Muscle layer of colon (tissue), 2 donors: ENCODE data around the gene IL13RA1.
"Not testable (repeated sequence)": the region's sequence is repeated elsewhere in the genome, so short reads cannot be mapped to it uniquely, and the experiment has no call there.

ENCODE experiments used
- H3K27ac ChIP-seq: one replicate; pipeline ENCODE4 v1.7.0; 2013; ENCODE audit warnings: low read depth, mild to moderate bottlenecking, low read length, moderate library complexity
- H3K27me3 ChIP-seq, 2 donors: one replicate each; pipeline ENCODE4 v1.7.0; 2013; ENCODE audit warnings: low read length in 2 of 2, mild to moderate bottlenecking in 2 of 2; ENCODE audit not compliant: insufficient read depth in 2 of 2, control insufficient read depth in 1 of 2
- H3K36me3 ChIP-seq: one replicate; pipeline ENCODE4 v1.7.0; 2013; ENCODE audit warnings: mild to moderate bottlenecking, low read length; ENCODE audit not compliant: insufficient read depth
- H3K4me1 ChIP-seq: one replicate; pipeline ENCODE4 v1.7.0; 2013; ENCODE audit warnings: mild to moderate bottlenecking, low read length; ENCODE audit not compliant: insufficient read depth
- H3K4me3 ChIP-seq, 2 donors: one replicate each; pipeline ENCODE4 v1.7.0; 2013; ENCODE audit warnings: low read length in 2 of 2, low read depth in 1 of 2, mild to moderate bottlenecking in 1 of 2, moderate library complexity in 1 of 2
- H3K9ac ChIP-seq: one replicate; pipeline ENCODE4 v1.7.0; 2013; ENCODE audit warnings: low read length
- H3K9me3 ChIP-seq: one replicate; pipeline ENCODE4 v1.7.0; 2013; ENCODE audit warnings: mild to moderate bottlenecking, low read length
- donor health status: abdominal sarcoma.
- donor health status: Adenocarcinoma of cecum.

IL13RA1 gene

DNA sequence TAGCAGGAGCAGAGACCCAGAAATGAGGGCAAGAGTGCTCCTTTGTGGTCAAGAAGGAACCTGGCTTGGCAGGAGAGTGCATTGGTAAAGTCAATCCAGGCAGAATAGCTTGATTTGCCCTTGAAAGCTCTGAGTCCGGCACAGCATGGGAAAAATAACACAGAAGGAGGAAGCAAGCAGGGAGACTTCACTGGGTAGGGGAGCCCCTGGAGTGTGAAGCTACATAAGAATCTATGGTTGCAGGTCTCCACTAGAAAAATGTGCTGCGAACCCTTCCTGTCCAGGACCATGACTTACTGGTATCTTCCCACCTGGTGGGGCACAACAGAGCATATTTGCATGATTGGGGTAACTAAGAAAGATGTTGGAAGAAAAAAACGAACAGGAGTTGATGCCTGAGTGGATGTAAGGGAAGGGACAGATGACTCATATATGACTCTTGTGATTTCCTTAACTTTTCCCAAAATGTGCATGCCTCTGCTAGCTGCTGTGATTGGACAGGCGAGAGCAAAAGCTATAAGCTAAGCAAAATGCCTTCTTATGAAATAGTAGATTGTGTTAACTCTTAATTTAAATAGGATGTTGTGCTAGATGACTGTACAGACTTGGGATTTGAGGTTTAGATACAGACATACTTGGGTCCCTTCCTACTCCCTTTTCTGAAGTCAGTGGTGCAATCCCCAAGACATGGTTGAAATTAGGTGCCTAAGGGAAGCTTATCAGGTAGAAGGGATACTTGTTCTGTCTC is 3.3 kb downstream of the IL13RA1 start:
- Histone ChIP-seq H3K9ac (no peak overlapping the region), H3K9me3 (no peaks in the 10 kb centered on the region), H3K4me3 (no peak overlapping the region), H3K4me1 (peaks cover 17% of the 10 kb centered on the region), H3K27me3 (no peaks in the 10 kb centered on the region), H3K36me3 (no peaks in the 10 kb centered on the region), H3K27ac (peak overlapping the region; percentile 3)

DNA sequence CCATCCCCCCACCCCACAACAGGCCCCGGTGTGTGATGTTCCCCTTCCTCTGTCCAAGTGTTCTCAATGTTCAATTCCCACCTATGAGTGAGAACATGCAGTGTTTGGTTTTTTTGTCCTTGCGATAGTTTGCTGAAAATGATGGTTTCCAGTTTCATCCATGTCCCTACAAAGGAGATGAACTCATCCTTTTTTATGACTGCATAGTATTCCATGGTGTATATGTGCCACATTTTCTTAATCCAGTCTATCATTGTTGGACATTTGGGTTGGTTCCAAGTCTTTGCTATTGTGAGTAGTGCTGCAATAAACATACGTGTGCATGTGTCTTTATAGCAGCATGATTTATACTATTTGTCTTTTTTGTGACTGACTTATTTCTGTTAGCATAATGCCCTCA is 5.1 kb downstream of the IL13RA1 start:
- H3K27me3 ChIP-seq, H3K9ac ChIP-seq, H3K9me3 ChIP-seq, H3K4me3 ChIP-seq, H3K27ac ChIP-seq, H3K4me1 ChIP-seq, H3K36me3 ChIP-seq: not testable (repeated sequence)

DNA sequence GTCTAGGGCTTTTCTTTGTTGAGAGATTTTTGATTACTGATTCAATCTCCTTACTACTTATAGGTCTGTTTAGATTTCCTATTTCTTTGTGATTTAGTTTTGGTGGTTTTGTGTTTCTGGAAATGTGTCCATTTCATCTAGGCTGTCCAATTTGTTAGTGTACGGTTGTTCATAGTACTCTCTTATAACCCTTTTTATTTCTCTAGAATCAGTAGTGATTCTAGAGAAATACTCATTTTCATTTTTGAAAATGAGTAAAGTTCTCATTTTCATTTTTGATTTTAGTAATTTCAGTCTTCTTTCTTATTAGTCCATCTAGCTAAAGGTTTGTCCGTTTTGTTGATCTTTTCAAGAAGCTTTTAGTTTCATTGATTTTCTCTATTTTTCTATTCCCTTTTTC is 7.5 kb downstream of the IL13RA1 start:
- Histone ChIP-seq H3K9ac (no peak overlapping the region), H3K27ac (no peak overlapping the region), H3K4me1 (no peaks in the 10 kb centered on the region), H3K36me3 (no peaks in the 10 kb centered on the region), H3K27me3 (no peaks in the 10 kb centered on the region), H3K4me3 (no peak overlapping the region), H3K9me3 (no peaks in the 10 kb centered on the region)

DNA sequence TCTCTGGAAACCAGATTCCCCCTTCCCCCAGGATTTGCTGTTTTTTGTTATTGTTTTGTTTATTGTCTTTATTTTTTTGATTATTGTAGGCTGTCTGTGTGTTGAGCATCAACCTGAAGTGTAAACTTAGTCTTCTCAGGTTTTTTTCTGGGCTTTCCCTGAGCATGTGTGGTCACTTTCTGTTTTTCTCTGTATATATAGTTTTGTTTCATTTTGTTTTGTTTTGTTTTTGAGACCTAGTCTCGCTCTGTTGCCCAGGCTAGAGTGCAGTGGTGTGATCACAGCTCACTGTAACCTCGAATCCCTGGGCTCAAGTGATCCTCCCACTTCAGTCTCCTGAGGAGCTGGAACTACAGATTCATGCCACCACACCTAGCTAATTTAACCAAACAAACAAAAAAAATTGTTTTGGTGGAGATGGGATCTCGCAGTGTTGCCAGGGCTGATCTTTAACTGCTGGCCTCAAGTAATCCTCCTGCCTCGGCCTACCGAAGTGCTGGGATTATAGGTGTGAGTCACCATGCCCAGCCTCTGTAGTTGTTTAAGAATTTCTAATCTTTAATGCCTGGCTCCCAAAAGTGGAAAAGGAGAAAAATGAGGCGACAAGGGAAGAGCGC is 9.1 kb downstream of the IL13RA1 start:
- Histone ChIP-seq H3K9me3 (no peaks in the 10 kb centered on the region), H3K4me3 (no peak overlapping the region), H3K4me1 (no peaks in the 10 kb centered on the region), H3K27me3 (no peaks in the 10 kb centered on the region), H3K27ac (no peak overlapping the region), H3K9ac (no peak overlapping the region), H3K36me3 (no peaks in the 10 kb centered on the region)

DNA sequence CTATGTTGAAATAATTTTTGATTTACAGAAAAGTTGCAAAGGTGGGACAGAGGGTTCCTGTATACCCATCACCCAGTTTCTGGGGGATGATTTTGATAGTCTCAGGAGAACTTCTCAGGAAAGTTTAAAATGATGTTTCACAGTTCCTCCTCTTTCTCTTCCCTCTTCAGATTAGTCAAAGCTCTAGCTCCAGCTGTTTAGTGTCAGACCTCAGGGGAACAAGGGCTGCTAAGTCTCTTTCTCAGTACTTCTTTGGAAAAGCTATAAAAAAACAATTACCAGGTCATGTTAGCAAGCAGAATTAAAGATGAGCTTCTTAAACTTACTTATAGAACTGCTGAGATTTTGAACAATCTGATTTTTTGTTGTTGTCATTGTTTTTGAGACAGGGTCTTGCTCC is 12.2 kb downstream of the IL13RA1 start:
- no peak overlapping the region for H3K27ac ChIP-seq
- no peaks in the 10 kb centered on the region for H3K36me3 ChIP-seq
- H3K9ac ChIP-seq = no peak overlapping the region
- H3K27me3 ChIP-seq = no peaks in the 10 kb centered on the region
- no peak overlapping the region for H3K4me3 ChIP-seq
- H3K9me3 ChIP-seq = no peaks in the 10 kb centered on the region
- no peaks in the 10 kb centered on the region for H3K4me1 ChIP-seq

DNA sequence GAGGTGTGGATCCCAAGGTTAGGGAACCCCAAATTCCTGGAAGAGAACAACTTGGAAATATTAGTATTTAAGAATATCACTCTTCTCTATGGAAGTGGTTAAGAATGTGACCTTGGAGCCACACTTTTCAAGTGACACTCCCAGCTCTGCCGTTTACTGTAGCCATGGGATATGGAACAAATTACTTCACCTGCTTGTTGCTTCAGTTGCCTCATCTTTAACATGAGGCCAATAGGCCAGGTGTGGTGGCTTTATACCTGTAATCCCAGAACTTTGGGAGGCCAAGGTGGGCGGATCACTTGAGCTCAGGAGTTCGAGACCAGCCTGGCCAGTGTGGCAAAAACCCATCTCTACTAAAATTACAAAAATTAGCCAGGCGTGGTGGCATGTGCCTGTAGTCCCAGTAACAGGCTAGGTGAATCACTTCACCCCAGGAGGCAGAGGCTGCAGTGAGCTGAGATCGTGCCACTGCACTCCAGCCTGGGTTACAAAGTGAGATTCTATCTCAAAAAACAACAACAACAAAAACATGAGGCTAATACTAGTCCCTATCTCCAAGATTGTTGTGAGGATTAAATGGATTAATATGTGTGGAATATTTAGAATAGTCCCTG is 13.0 kb downstream of the IL13RA1 start:
- H3K4me1 ChIP-seq = peaks cover 4% of the 10 kb centered on the region
- H3K9ac ChIP-seq = no peak overlapping the region
- no peaks in the 10 kb centered on the region for H3K36me3 ChIP-seq
- peaks cover 0 to 4% of the 10 kb centered on the region in 2 donors for H3K27me3 ChIP-seq
- H3K27ac ChIP-seq = no peak overlapping the region
- H3K9me3 ChIP-seq = no peaks in the 10 kb centered on the region
- no peak overlapping the region for H3K4me3 ChIP-seq

DNA sequence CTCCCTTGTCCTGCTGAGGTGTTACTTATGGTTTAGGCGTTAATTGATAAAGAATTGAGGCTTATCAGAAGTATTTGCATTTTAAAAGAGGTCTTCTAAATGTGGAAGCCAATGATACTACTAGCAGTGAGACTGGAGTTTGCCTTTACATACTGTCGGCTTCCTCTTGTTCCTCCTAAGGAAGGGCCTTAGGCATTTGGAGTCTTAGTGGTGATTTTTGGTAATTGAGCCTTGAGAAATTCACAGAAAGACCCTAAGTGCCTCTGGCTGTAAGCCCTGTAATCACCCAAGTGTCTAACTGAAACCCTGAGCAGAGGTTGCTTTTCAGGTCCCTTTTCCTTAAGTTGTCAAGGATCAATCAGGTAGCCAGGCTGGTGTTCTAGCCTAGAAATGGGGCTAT is 14.8 kb downstream of the IL13RA1 start:
- no peaks in the 10 kb centered on the region for H3K9me3 ChIP-seq
- no peak overlapping the region for H3K9ac ChIP-seq
- H3K27ac ChIP-seq = no peak overlapping the region
- H3K4me3 ChIP-seq = no peak overlapping the region
- peaks cover 4% of the 10 kb centered on the region in 2 donors for H3K27me3 ChIP-seq
- no peaks in the 10 kb centered on the region for H3K36me3 ChIP-seq
- peaks cover 7% of the 10 kb centered on the region for H3K4me1 ChIP-seq

DNA sequence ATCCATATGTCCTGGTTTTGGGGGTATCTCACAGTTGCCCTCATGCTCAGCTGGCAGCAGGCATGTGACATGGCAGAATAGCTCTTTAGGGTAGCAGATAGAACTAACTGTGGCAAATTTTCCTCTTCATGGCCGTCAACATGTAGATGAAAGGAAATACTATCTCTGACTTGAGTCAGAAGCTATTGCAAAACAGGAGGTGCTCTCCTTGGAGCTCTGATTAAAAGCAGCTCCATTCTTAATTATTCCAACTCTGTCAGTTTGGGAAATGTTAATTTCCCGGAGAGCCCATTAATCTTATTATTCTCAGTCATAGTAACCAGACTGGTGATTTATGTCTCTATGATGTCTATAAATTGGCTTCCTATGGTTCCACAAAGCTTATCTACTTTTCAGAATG is 18.2 kb downstream of the IL13RA1 start:
- H3K27me3 ChIP-seq = peaks cover 4% of the 10 kb centered on the region in 2 donors
- H3K36me3 ChIP-seq = no peaks in the 10 kb centered on the region
- peaks cover 7% of the 10 kb centered on the region for H3K4me1 ChIP-seq
- no peaks in the 10 kb centered on the region for H3K9me3 ChIP-seq
- H3K4me3 ChIP-seq = no peak overlapping the region
- no peak overlapping the region for H3K9ac ChIP-seq
- no peak overlapping the region for H3K27ac ChIP-seq

DNA sequence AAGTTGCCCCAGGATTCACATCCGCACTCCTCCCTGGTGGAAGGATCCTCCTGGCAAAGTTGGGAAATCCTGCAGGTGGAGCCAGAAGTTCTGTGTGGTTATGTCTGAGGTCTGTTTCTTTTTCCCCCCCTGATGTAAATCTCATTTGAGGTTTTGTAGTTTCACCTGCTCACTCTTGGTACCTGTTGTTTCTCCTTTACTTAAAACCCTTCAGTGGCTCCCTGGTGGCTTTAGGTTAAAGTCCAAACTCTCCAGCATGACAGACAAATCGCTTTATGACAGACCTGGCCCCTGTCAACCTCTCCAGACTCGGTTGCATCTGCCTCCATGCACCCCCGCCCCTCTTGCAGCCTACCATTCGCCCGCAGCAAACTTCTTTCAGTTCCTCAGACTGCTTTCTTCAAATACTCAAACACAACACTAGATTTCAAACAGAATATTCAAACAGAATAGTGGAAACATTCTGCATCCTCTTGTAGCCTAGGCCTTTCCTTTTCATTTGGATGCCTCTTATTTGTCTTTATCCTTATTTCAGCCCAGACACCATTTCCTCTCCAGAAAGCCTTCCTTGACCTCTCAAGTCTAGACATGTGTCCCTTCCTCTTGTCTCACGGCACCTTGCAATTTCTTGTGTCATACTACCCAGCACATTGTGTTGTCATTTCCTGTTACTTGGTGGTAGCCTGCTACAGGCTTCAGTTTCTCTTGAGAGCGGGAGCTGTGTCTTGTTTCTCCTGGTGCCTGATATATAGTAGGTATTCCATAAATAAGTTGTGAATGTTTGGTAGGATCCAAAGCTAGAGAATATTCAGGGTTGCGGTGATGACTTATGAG is 24.8 kb downstream of the IL13RA1 start:
- Histone ChIP-seq H3K4me1 (peaks cover 4% of the 10 kb centered on the region), H3K9ac (no peak overlapping the region), H3K27ac (no peak overlapping the region), H3K27me3 (no peaks in the 10 kb centered on the region), H3K36me3 (no peaks in the 10 kb centered on the region), H3K9me3 (no peaks in the 10 kb centered on the region), H3K4me3 (no peak overlapping the region)

DNA sequence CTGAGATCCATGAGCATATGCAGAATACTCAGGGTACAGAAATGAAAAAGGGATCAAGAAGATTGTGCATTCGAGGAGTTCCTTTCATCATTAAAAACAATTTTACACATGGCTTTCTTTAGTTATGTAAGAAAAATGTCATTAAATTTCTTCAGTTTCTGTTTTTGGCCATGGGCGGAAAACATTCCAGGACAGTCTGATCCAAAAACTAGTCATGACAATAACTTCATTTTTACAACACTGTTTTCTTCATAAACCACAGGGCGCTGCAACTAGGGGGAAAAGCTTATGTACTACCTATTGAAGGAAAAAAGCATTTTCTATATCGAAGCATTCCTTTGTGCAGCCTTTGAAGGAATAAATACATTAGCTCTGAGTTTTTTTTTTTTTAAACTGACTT is 28.2 kb downstream of the IL13RA1 start:
- Histone ChIP-seq H3K36me3 (no peaks in the 10 kb centered on the region), H3K4me3 (no peak overlapping the region), H3K9ac (no peak overlapping the region), H3K4me1 (peaks cover 4% of the 10 kb centered on the region), H3K27me3 (no peaks in the 10 kb centered on the region), H3K27ac (no peak overlapping the region), H3K9me3 (no peaks in the 10 kb centered on the region)

DNA sequence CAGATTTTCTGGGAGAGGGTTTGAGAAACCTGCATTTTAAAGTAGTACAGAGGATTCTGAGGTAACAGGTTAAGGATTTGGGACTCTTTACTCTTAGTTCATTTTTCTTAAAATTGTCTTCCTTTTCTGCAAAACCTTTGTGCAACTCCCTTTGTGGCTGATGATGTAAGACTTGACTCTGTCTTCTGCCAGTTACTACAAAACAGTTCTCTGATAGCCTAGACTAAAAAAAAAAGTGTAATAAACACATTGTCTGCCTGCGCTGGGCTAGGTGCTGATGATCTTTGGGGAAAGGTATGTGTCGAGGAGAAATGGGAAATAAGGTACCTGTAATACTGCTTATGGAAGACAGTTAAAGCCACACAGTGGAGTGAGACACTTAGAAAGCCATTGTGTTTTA is 28.7 kb downstream of the IL13RA1 start:
- H3K27me3 ChIP-seq = no peaks in the 10 kb centered on the region
- H3K9me3 ChIP-seq = no peaks in the 10 kb centered on the region
- no peak overlapping the region for H3K27ac ChIP-seq
- H3K4me1 ChIP-seq = peaks cover 4% of the 10 kb centered on the region
- no peak overlapping the region for H3K4me3 ChIP-seq
- no peak overlapping the region for H3K9ac ChIP-seq
- no peaks in the 10 kb centered on the region for H3K36me3 ChIP-seq
